ENCODE measurements around the gene NPAS2.

The NPAS2 gene

GRCh38 chr2:100821255-100821910, 1.4 kb downstream of the NPAS2 start:
- DNase-seq (ENCODE audit: low spot score), result no peak

- no peak for DNase-seq (ENCODE audit: low spot score)
Measured at GRCh38 chr2:100821911-100822265, 1.9 kb downstream of the NPAS2 start.

GRCh38 chr2:100822587-100823248, 2.8 kb downstream of the NPAS2 start:
- DNase-seq (ENCODE audit: low spot score), result no peak

DNA sequence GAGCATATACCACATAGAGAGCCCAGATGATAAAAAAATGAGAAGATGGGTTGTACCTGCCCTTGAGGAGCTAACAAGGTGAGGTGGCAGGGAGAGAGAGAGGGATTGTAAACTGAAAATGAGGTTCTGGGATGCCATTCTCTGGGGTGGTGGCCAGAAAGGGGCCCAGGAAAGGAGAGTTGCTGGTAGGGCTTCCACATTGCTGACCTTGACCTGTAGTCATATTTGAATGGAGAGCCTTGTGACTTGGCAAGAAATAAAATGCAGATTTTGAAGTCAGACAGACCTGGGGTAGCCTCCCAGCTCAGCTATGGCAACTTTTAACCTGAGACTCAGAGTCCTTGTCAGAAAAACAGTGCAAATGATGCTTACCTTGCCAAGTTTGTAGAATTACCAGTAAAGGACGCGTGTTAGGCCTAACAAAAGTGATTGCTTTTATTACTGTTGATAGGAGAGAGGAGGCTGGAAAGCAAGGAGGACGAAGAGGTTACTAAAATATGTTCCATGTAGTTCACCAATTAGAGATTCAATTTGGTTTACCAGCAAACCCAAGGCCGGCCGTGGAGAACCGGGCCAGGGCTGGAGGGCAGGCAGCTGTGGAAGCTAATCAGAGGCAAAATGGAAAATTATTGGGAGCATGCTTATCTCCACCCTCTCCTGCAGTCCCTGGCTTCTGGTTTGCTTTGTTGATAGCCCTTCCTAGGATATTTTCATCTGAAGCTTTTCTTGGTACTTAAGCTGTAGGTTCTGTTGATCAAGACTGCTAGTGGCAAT, 3.9 kb downstream of the NPAS2 start:
- DNase-seq (ENCODE audit: low spot score), result no peak

DNA sequence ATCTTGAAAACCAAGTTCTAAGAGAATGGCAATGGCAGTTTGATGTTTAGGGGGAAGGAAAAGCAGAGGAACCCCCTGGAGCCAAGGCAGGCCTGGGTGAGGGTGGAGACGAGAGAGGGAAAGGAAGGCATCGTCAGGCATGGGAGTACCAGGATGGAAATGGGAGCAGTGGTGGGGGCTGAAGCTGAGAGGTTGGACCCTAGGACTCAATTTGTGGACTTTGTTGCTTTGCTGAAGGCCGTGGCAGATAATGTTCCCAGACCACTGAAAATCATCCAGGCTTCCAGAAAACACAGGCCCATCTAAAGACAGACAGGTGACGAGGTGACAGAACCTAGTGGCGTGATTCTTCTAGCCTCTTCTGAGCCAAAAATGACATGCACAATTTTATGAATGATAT, 4.9 kb downstream of the NPAS2 start:
- no peak for DNase-seq (ENCODE audit: low spot score)

- DNase-seq (ENCODE audit: low spot score), result no peak
Measured at GRCh38 chr2:100826494-100826893, 6.6 kb downstream of the NPAS2 start.

GRCh38 chr2:100831158-100831750, 11.3 kb downstream of the NPAS2 start:
- DNase-seq (ENCODE audit: low spot score), result no peak

- DNase-seq (ENCODE audit: low spot score), result no peak
Measured at GRCh38 chr2:100831831-100832230, 11.9 kb downstream of the NPAS2 start.

DNA sequence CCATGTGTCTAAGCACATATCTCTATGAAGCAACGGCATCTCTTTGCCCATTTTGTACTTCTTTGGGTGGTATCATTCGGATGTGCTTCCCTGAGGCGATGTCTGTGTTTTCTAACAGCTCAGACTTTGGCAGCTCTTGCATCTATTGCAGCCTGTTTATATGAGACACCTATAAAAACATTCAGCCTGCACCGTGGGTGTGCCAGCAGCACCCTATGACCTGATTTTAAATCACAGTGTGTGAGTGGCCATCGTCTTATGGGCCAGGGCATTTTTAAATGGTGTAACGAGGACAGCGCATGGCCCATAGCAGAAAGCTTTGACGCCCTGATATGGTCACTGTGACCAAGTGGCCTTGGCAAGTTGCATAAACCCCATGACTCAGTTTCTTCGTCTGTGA, 12.9 kb downstream of the NPAS2 start:
- no peak for DNase-seq (ENCODE audit: low spot score)

DNA sequence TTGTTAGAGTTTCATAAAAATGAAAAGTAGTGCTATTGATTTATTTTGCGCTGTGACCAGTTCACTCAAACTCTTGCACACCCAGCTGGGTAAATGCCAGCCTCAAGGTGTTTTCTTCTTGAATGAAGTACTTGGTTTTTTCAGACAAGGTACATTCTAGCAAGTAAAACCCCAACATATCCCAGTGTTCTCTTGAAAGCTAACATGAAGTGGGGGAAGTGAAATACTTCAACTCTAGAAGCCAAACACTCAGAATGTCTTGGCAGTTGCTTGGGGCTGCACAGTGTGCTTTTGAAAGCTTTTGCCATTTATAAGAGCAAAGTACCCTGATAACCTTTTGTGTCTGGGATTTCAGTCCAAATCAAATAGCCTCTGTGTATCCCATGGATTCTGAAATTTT, 13.4 kb downstream of the NPAS2 start:
- DNase-seq (ENCODE audit: low spot score), result no peak

DNA sequence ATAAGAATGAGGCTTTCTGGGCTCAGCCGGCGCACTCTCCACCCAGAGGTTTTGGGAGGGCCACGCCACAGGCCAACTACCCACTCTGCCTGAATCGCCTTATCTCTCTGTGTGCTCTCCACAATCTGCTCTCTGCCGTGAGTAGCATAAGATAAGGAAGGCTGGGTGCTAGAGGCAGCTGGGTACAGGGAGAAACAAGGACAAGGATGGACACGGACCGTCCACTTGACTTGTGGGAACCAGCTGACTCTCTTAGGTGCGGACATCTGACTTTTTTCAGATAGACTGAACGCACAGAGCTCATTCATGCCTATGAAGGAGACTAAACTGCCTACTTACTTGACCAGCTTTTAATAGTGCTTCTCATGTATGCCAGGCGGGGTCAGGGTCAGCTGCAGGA, 14.3 kb downstream of the NPAS2 start:
- DNase-seq (ENCODE audit: low spot score), result no peak

GRCh38 chr2:100835006-100835659, 15.2 kb downstream of the NPAS2 start:
- DNase-seq (ENCODE audit: low spot score), result no peak

DNA sequence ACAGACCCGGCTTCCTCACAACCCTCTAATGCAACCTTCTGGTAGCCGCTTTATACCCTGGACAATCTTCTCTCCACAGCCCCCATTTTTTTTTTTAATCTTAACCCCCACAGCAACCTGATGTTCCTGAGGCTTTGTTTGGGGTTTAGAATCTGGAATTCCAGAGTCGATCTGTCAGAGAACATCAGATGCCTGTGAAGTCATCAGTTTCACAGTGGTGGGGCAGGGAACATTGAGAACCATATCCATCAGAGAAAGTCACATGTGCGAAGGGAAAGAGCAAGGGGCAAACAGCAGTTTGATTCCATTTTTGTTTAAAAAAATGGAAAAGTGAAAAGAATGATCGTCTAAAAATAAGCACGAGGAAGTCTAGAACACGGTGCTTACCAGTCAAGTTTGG, 20.6 kb downstream of the NPAS2 start:
- DNase-seq (ENCODE audit: low spot score), result no peak

- DNase-seq (ENCODE audit: low spot score), result no peak
Measured at GRCh38 chr2:100842241-100842922, 22.4 kb downstream of the NPAS2 start.

DNA sequence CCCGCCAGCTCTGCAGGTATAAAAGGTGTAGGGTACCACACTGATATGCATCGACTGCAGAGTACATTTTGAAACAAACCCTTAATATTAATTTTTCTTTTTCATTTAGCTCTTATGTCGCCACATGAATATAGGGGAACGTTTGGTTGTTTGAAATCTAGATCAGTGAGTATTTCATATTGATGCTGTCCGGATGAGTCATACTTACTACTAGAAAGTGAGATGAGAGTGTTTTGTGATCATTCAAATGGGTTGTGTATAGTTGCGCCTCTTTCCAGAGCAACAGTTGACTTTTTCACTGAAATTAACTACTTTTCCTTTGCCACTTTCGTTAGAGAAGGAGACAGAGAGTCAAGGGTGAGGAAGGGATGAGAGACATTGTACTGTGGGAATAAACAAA, 24.6 kb downstream of the NPAS2 start:
- DNase-seq (ENCODE audit: low spot score), result no peak

- DNase-seq (ENCODE audit: low spot score), result no peak
Measured at GRCh38 chr2:100845141-100845991, 25.4 kb downstream of the NPAS2 start.

GRCh38 chr2:100846716-100847115, 26.8 kb downstream of the NPAS2 start:
- no peak for DNase-seq (ENCODE audit: low spot score)

DNA sequence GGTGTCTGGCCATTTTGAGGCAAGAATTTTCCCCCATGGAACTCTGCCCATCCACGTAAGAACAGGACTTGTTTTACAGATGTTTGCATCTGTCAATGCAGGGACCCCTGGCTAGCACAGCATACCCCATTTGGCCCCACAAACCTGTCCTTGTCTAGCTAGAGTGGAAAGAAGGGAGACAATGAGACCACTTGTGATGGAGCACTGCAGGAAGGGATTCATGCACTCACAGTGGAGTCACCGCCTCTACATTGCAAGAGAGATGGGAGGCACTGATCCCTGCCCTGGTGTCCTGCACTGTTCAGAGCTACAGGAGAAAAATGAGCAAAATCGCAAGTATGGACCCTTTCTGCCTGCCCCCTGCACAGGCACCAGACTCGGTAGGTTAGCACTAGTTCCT, 32.5 kb downstream of the NPAS2 start:
- DNase-seq (ENCODE audit: low spot score), result no peak

DNA sequence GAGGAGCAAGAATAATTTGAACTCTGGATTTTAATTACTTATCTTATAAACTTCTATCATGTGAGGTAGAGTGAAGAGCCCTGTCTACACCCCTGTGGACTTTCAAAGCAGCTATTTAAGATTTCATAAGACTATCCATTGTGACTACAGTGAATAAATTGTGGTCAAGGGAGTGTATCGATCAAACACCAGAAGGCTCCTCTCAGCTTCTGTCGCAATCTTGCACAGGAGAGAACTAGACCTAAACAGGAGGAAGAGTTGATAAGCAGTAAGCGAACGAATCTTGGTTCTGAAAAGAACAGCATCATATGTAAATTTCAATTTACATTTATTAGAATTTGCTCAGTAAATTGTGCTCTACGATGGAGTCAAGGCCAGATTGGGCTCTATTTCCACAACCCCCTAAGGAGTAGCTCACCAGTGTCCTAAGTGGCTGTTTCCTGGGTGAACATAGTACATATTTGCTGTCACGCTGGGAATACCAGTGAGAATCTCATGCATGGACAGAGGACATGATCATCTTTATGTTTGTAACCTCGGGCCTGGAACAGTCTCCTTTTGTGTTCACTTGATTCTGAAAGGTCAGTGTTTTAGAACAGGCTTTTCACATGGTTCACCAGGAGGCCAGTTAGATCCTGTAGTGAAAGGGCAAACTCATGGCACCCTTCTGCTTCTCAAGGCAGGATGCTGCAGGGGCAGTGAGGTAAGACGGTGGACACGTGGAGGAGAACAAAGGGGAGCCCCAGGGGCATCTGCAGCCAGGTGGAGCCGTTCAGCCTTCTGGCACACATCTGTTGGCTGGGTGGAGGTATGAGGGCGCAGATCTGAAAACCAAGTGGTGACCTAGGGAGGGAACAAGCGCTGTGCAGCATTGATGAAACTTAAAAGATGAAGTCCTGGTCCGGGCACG, 33.3 kb downstream of the NPAS2 start:
- peak; percentile 84 for DNase-seq (ENCODE audit: low spot score)
